Measurements from ENCODE around the gene KIF18B. TPM values are rescaled to one million over a fixed set of nuclear protein-coding genes. Genes with fewer than 3 reads are reported as not detected.

KIF18B gene
- total RNA-seq, 1 experiment from 2014 or later, result 82.2 TPM

DNA sequence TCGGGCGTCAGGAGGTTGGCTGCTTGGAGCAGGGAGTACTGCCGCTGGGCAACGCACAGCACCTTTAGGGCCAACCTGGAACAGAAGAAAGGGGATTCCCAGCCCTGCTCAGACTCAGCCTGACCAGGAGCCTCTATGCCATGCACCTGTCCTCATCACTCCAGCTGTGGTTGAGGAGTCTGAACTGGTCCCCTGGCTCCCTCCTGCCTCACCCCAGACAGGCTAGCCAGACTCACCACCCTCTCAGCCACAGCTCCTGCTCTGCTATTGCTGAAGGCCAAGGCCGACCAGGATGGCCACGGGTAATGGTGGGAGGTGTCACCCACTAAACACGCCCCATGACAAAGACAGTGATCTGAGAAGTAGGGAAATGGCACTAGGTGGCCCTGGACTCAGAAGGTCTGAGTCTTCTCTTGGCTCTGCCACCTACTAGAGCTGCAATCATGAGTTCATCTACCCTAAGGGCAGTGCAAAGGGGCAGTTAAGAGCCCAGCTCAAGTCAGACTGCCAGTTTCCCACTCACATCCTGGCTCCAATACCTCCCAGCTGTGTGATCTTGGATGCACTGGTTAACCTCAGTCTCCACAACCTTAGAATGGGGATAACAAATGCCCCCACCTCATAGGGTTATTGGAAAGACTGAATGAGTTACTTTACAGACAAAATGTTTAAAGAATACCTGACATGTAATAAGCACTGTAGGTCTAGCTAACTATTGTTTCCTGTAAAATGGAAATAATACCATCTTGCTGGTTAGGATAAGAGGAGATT, 18.4 kb downstream of the KIF18B start:
- Mint-ChIP-seq H3K9me3 (no peaks in the 10 kb centered on the region), H3K36me3 (peaks cover 66% of the 10 kb centered on the region), H3K4me3 (no peak overlapping the region), H3K27ac (no peak overlapping the region), H3K4me1 (no peaks in the 10 kb centered on the region), H3K27me3 (ENCODE audit: low read depth) (no peaks in the 10 kb centered on the region)
- POLR2A ChIA-PET, result no interaction called here
- CTCF ChIA-PET, result interaction anchor here (1.4 kb wide), 1 partner anchor 9 kb away, joined by 7 read pairs; no protein-coding TSS in a partner anchor
- no peak for ATAC-seq
- DNase-seq (ENCODE audit: low spot score), result no peak
- no peak for TF ChIP-seq ESRRA (CRISPR knock-in tag; IDR thresholded peaks at IDR 0.05; ENCODE audit: borderline replicate concordance)
- no peak for TF ChIP-seq ELF4 (CRISPR knock-in tag; IDR thresholded peaks at IDR 0.05; ENCODE audit: low read depth)
- no peak for TF ChIP-seq JAZF1 (CRISPR knock-in tag; IDR thresholded peaks at IDR 0.05)
- no peak for TF ChIP-seq TEAD4 (CRISPR knock-in tag; IDR thresholded peaks at IDR 0.05)
- no peak for TF ChIP-seq ZNF671 (CRISPR knock-in tag; IDR thresholded peaks at IDR 0.05)
- no peak for TF ChIP-seq IRF2 (CRISPR knock-in tag; IDR thresholded peaks at IDR 0.05; ENCODE audit: borderline replicate concordance, low read depth)
- TF ChIP-seq FOXJ3 (CRISPR knock-in tag; IDR thresholded peaks at IDR 0.05; ENCODE audit: borderline replicate concordance), result no peak
- TF ChIP-seq ARID4B (CRISPR knock-in tag; IDR thresholded peaks at IDR 0.05; ENCODE audit: borderline replicate concordance), result no peak
- TF ChIP-seq JUN (CRISPR knock-in tag; IDR thresholded peaks at IDR 0.05), result no peak
- TF ChIP-seq E2F4 (CRISPR knock-in tag; IDR thresholded peaks at IDR 0.05; ENCODE audit: borderline replicate concordance, low read depth), result no peak
- no peak for TF ChIP-seq NFATC4 (CRISPR knock-in tag; IDR thresholded peaks at IDR 0.05)
- no peak for TF ChIP-seq FOXP4 (CRISPR knock-in tag; IDR thresholded peaks at IDR 0.05)
- TF ChIP-seq ZBTB43 (CRISPR knock-in tag; IDR thresholded peaks at IDR 0.05), result no peak
- TF ChIP-seq, protein P1, sequence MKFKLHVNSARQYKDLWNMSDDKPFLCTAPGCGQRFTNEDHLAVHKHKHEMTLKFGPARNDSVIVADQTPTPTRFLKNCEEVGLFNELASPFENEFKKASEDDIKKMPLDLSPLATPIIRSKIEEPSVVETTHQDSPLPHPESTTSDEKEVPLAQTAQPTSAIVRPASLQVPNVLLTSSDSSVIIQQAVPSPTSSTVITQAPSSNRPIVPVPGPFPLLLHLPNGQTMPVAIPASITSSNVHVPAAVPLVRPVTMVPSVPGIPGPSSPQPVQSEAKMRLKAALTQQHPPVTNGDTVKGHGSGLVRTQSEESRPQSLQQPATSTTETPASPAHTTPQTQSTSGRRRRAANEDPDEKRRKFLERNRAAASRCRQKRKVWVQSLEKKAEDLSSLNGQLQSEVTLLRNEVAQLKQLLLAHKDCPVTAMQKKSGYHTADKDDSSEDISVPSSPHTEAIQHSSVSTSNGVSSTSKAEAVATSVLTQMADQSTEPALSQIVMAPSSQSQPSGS (CRISPR knock-in tag; IDR thresholded peaks at IDR 0.05; ENCODE audit: borderline replicate concordance, low read depth), result no peak
- no peak for TF ChIP-seq ZBTB21 (CRISPR knock-in tag; IDR thresholded peaks at IDR 0.05; ENCODE audit: borderline replicate concordance)
- no peak for TF ChIP-seq GABPB1 (CRISPR knock-in tag; IDR thresholded peaks at IDR 0.05)
